Ishikawa (cell line): ENCODE data around the gene IRAK1.

ENCODE experiments used
- CEBPB ChIP-seq: IDR thresholded peaks from 2 replicates; pipeline ENCODE4 v1.6.1; 2012
- CREB1 ChIP-seq: IDR thresholded peaks from 2 replicates; pipeline ENCODE4 v1.6.1; 2012; ENCODE audit warnings: low read depth
- EGR1 ChIP-seq: IDR thresholded peaks from 2 replicates; pipeline ENCODE4 v1.6.1; 2012
- EP300 ChIP-seq: IDR thresholded peaks from 2 replicates; pipeline ENCODE4 v1.6.1; 2012; ENCODE audit warnings: borderline replicate concordance
- FOXM1 ChIP-seq: IDR thresholded peaks from 2 replicates; pipeline ENCODE4 v1.6.1; 2012; ENCODE audit warnings: low read depth, borderline replicate concordance
- NFIC ChIP-seq: IDR thresholded peaks from 2 replicates; pipeline ENCODE4 v1.6.1; 2012
- RAD21 ChIP-seq: IDR thresholded peaks from 2 replicates; pipeline ENCODE4 v1.6.1; 2012; ENCODE audit warnings: low read depth
- REST ChIP-seq: IDR thresholded peaks from 2 replicates; pipeline ENCODE4 v1.6.1; 2012; ENCODE audit warnings: low read depth, mild to moderate bottlenecking
- TAF1 ChIP-seq: IDR thresholded peaks from 2 replicates; pipeline ENCODE4 v1.6.1; 2012; ENCODE audit warnings: low read depth, mild to moderate bottlenecking
- TCF12 ChIP-seq: IDR thresholded peaks from 2 replicates; pipeline ENCODE4 v1.6.1; 2012; ENCODE audit warnings: low read depth
- TEAD4 ChIP-seq: IDR thresholded peaks from 2 replicates; pipeline ENCODE4 v1.6.1; 2012
- YY1 ChIP-seq: IDR thresholded peaks from 2 replicates; pipeline ENCODE4 v1.6.1; 2012; ENCODE audit warnings: low read depth
- ZBTB7A ChIP-seq: IDR thresholded peaks from 2 replicates; pipeline ENCODE4 v1.6.1; 2012; ENCODE audit warnings: low read depth
- TF ChIP-seq, protein P1 (sequence below): IDR thresholded peaks from 2 replicates; pipeline ENCODE4 v1.6.1; 2012
- TF ChIP-seq, protein P2 (sequence below): IDR thresholded peaks from 2 replicates; pipeline ENCODE4 v1.6.1; 2012

Gene IRAK1

GRCh38 chrX:154059231-154059630 is 39.5 kb upstream of the IRAK1 start:
- no peak for TF ChIP-seq TAF1
- TF ChIP-seq CREB1 = no peak
- TF ChIP-seq, protein P1, sequence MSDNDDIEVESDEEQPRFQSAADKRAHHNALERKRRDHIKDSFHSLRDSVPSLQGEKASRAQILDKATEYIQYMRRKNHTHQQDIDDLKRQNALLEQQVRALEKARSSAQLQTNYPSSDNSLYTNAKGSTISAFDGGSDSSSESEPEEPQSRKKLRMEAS = no peak
- TF ChIP-seq EP300 = no peak
- TF ChIP-seq, protein P2, sequence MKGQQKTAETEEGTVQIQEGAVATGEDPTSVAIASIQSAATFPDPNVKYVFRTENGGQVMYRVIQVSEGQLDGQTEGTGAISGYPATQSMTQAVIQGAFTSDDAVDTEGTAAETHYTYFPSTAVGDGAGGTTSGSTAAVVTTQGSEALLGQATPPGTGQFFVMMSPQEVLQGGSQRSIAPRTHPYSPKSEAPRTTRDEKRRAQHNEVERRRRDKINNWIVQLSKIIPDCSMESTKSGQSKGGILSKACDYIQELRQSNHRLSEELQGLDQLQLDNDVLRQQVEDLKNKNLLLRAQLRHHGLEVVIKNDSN = no peak
- TF ChIP-seq EGR1 = no peak
- no peak for TF ChIP-seq YY1
- no peak for TF ChIP-seq TCF12
- TF ChIP-seq TEAD4 = no peak

GRCh38 chrX:154058214-154058997 is 38.7 kb upstream of the IRAK1 start:
- TF ChIP-seq EGR1 (no peak), EP300 (no peak), RAD21 (no peak), TEAD4 (no peak), NFIC (no peak), FOXM1 (no peak), YY1 (no peak), ZBTB7A (no peak), TAF1 (no peak), CREB1 (no peak), CEBPB (no peak), REST (no peak), TCF12 (no peak)
- TF ChIP-seq, protein P2 = no peak
- TF ChIP-seq, protein P1 = no peak

DNA sequence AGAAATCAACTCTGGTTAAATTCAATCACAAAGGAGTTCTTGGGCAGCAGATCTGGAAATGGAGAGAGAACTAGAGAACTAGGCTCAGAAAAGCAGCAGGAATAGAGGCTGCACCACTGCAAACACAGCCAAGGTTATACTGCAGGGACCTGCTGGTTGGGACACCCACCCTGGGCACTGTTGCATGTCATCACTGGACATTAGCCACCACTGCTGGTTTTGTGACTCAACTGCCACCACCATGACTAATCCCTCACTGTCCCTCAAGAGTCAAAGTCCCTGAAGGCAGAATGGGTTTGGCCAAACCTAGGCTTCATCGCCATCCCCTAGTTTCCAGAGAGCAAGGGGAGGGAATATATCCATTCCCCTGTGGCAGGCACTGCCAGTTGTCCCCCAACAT is 38.1 kb upstream of the IRAK1 start:
- no peak for TF ChIP-seq TEAD4
- TF ChIP-seq CEBPB = no peak
- no peak for TF ChIP-seq ZBTB7A
- TF ChIP-seq EP300 = no peak
- no peak for TF ChIP-seq FOXM1
- TF ChIP-seq REST = no peak
- TF ChIP-seq, protein P2 = no peak
- no peak for TF ChIP-seq TCF12
- TF ChIP-seq RAD21 = no peak
- TF ChIP-seq NFIC = no peak
- TF ChIP-seq CREB1 = no peak
- TF ChIP-seq, protein P1 = no peak
- TF ChIP-seq TAF1 = no peak
- TF ChIP-seq YY1 = no peak
- TF ChIP-seq EGR1 = no peak

DNA sequence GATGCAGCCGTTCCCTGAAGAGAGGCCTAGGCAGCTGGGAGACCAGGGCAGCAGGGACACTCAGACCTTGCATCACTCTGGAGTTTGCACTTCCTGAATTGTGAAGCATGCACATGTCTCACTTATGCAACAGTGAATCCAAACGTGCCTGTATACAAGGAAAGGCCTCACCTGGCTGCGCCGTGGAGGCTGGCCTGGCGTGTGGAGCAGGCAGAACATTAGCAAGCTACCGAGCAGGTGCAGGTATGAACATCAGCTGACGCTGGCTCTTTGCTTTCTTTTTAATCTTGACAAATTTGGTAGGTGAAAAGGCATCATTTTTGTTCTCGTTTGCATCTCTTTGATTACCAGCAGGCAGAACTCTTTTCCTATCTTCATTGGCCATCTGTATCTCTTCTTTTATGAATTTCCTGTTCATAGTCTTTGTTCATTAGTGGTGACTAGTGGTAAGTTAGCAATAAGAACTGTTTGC is 37.1 kb upstream of the IRAK1 start:
- TF ChIP-seq CEBPB = no peak
- TF ChIP-seq FOXM1 = no peak
- no peak for TF ChIP-seq EP300
- TF ChIP-seq, protein P1 = no peak
- TF ChIP-seq TCF12 = no peak
- TF ChIP-seq CREB1 = no peak
- TF ChIP-seq, protein P2 = no peak
